HuH-7 (cell line): ENCODE measurements around the gene KCND1.

Source experiments
- DNase-seq: peaks from one replicate; pipeline ENCODE4 v3.0.0; 2011; ENCODE audit warnings: low spot score

The KCND1 gene

DNA sequence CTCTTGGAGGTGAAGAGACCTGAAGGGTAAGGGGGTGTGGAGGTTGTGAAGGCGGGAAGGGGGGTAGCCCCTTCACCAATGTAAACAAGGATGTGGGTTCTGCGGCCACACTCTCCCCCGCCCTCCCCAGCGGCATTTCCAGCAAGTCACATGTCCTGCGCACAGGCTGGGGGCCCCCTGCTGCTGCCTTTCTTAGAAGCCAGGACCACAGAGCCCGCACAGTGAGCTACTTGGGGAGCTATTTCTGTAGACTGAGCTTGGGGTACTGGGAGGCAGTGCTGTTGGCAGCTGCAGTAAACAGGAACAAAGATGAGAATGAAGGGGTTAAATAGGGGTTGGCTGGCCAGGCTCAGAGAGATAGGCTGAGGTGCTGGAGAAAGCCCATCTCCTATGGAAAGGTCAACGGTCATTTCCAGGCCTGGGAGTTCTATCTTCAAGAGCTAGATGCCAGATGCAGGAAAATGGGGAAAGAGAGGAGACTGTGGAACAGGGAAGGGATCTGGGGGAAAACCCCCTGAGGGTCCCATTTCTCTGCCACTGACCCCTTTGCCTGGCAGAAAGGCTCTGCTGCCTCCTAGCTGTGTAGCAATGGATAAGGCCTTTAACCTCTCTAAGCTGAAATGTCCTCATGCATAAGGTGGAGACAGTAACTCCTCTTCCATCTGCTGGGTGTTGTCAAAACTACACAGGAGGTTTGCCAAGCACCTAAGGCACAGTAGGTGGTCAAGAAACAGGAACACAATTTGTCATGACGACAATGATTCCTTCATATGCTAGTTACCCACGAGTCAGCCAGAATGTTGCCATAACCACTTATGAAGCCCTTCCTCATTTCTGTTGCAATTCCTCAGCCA is 34.4 kb downstream of the KCND1 start:
- DNase-seq: no peak

DNA sequence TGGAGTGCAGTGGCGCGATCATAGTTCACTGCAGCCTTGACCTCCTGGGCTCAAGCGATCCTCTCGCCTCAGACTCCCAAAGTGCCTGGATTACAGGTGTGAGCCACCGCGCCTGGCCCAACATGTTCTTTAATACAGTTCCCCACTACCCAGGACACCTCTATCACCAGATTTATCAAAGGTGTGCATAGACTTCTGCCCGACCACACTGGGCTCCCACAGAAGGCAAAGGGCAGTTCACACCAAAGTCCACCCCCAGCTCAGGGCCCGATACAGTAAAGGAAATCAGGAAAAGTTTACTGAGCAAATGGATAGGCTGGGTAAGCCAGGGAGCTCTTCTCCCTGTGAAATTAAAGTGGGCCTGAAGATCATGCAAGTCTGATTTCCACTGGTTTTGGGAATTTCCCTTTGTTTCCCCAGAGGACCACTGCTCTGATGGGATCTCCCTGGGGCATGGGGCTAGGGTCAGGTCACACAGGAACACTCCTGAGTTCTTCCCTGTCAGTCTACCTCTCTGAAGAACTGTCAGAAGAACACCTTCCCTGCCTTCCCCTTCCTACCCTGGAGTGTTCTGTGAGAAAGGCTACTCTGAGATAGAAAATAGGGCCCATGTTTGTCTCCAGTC is 35.1 kb downstream of the KCND1 start:
- DNase-seq: no peak

DNA sequence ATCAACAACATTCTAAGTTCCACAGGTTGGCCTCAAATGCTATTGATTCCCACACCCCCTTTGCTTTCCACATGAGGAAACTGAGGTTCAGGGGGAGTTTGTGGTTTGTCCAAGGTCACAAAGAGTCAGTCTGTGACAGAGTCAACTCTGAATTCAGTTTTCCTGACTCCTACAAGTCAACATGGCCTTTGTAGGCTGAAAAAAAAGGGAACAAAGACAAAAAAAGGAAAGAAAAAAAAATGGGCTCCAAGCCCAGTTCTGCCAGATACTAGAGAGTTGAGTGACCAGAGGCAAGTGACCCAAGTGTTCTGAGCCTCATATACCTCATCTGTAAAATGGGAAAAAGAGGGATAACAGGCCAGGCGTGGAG is 36.4 kb downstream of the KCND1 start:
- no peak for DNase-seq

DNA sequence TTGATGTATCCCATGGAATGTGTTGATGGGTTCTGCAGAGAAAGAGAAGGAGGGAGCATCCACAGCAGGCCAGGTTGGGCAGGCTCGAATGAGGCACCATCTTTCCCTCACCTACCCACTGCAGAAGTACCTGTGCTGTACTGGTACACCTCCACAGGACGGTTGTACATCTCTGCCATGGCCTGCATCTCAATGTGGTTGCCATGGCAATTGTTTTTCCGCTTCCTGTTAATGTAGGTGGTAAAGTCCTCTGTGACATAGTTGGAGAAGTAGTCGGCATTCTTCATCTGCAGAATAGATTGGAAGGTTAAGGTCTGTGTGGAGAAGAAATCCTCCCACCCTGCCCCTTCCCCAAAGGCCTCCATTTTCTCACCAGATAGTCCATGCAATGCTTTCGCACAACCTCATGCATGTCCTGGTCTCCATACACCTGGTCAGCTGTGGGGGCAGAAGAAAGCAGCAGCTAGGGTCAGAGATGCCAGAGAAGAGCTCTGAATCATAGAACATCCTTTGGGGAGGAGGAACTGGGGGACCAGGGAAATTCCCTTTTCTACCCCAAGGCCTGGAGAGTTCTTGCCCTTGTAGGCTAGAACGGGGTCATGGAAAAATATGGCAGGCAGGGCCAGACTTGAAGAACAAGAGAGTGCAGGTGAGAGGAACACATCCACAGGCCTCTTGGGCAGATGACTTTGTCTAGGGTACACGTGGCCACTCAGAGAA is 36.9 kb downstream of the KCND1 start:
- no peak for DNase-seq

DNA sequence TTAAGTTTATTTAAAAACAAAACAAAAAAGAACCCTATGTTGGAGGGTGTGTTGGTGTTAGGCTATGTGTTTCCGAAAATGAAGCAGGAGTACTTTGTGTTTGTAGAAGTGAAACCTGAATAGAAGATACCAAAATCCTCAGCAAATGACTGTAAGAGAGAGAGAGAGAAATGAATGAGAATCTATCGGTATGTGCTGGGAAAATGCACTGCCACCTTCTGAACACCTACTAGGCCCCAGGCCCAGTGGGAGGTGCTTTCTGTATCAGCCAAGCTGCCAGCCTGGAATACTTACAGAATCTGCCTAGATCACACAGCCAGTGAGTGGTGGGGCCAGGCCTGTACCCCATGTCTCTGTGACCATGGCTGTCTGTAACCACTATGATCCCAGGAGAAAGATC is 37.9 kb downstream of the KCND1 start:
- DNase-seq: no peak

DNA sequence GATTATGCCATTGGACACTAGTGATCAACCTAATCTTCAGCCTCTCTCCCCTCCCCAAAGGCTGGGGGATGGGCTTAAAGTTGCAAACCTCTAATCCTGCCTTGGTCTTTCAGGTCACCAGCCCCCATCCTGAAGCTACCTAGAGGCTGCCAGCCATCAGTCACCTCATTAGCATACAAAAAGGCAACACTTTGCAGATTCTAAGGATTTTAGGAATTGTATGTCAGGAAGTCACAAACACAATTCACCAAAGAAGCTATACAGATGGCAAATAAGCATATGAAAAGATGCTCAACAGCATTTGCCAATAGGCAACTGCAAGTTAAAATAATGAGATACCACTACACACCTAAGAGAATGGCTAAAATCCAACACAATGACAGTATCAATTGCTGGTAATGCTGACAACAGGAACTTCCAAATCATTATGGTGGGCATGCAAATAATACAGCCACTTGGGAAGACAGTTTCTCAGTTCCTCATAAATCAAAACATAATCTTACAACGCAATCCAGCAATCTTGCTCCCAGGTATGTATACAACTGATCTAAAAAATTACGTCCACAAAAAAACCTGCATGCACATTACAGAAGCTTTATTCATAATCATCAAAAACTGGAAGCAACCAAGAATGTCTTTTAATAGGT is 43.8 kb downstream of the KCND1 start:
- DNase-seq: no peak

DNA sequence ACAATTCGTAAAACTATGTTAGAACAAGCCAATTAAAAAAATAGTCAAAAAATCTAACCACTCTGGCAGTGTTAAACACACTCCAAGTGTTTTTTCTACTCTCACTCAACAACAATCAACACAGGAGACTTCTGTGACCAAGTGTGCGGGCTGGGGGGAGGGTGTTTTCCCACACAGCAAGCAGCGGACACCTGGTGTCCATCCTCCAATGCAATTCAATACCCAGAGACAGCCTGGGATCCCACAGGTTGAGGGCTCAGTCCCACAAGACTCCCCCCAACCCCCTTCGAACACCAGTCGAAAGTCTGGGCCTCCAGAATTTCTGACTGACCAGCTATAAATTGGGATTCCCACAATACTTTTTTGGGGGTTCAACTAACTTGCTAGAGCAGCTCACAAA is 44.5 kb downstream of the KCND1 start:
- no peak for DNase-seq

DNA sequence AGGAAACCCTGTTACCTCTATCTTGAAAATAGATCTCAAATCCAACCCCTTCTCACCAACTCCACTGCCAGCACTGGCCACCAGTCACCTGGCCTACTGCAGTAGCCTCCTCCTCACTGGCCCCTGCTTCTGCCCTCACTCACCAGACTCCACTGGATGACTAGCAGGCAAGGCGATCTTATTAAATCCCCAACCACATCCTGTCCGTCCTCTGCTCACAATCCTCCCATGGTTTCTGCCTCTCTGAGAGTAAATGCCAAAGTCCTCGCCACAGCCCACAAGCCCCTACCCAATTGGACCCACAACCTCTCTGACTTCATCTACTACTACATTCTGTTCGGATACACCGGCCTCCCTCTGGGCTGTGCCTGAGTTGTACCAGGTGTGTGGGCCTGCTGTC is 47.4 kb downstream of the KCND1 start:
- DNase-seq: no peak

DNA sequence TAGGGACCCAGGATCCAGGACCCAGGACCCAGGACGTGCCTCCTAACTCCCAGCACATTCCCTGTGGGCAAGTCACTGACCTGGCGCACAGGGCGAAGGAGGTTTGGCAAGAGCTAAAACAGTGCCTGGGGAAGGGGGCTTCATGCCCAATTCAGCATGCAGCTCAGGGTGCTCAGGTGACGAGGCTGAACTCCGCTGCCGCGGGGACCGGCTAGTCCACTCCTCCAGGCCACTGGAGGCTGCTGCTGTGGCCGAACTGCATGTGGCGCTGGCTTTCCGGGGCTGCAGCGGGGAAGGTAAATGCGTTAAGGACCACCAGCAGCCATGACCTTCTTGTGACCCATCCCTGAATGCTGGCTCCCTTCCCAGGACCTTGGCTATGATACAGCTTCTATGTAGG is 47.9 kb downstream of the KCND1 start:
- no peak for DNase-seq

DNA sequence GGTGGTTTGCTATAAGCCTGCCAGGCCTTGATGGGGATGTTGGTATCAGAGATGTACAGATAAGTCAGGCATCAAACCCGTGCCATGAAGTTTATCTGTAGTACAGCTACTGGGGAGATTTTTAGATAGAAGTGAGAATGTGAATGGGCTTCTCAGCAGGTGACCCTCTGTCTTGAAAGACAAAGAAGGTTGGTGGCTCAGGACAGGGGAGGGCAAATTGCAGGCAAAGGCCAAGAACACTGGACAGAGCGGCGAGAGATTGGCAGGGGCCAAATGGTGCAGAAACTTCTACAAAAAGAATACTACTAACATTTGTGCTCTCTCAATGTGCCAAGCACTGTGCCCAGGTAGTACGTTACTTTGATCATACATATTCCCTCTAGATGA is 50.9 kb downstream of the KCND1 start:
- DNase-seq: no peak

DNA sequence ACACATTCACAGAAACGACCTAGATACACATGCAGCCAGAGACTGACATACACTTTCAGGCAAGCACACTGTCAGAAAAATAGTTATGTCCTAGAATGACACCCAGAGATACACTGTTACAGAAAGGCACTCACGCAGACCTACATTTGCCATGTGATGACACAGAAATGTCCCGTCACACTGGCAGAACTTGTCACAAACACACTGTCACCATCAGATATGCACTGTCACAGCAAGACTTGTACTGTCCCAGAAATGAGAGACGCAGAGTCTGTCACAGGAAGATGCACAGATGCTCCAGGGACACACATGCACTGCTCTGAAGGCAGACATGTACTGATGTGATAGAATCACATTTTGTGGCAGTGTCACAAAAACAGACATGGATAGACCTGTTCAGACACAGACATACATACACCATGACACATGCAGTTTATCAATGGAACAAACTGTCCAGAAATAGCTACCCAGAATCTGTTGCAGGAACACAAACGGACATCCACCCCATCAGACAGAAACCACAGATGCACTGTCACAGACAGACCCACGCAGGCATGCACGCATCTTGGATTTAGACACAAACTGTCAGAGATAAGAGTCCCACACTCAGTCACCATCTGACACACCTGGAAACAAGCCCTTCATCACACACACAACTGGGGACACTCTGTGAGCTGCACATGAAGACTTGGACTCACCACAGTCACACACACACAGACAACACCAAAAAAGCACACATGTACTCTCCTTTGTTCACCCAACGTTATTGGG is 51.5 kb downstream of the KCND1 start:
- DNase-seq: no peak

DNA sequence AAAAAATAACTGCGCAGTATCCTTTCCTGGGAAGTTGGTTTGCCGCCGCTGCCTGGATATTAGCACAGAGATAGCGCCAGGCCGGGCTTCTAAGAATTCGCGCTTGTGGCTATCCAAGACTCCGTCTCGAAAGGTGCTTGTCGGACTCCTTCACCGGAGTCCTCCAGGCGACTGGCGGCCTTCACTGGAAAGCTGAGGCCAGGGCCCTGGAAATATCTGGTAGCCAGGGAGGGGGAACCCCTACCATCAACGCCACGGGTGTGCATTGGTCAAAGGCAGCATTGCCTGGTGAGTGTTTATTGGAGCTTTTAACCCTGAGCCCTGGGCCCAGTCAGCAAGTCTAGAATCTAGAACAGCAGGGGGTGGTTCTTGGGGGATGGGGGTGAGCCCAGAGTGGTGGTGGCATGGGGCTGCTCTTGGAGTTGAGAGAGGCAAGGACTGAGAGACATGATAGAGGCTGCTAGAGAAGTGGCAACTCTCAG is 52.2 kb downstream of the KCND1 start:
- no peak for DNase-seq

DNA sequence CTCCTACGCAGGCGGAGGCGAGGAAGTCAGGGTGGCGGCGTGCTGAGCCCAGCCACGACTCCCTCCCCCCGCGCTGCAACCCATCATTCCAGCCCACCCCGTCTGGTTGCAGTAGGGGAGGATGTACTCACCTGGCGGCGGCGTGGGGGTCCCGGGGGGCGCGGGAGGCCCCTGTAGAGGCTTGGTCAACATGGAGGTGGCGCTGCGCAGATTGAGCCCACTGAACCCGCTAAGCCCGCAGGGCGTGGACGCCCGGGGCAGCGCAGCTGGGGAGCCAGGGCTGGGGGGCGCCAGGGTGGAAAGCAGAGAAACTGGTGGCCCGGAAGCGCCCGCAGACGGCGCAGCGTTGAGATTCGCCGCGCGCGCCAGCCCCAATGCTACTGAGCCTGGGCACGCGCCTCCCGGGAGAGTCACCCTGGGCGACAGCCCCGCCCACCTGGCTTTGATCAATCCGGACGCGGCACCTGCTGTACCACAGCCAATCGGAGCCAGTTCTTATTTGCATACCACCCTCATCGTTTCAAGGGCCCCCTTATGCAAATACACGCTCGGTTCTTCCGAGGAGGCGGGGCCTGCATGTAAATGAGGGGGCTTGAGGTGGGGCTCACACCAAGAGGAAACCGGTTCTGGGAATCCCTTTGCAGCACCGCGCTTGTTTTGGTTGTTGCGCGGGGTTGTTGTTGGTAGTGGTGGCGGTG is 52.9 kb downstream of the KCND1 start, which contains the start of gene PIM2:
PIM2 (minus strand) TSS at position 382 of the 698 bp plus-strand sequence; CDS start at position 192, 190 bp downstream.
- peak; percentile 96 for DNase-seq

DNA sequence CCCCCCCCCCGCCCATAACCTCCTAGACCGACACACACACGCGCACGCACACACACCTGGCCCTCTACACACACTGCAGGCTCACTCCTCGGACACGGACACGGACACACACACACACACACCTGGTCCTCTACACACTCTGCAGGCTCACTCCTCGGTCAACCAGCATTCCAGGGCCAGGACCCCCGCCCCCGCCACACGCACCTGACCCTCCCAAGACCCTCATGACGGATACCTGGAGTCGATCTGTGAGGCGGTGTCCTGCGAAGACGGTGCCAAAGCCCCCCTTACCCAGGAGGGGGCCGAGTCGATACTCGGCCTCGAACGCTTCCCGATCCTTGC is 53.4 kb downstream of the KCND1 start:
- no peak for DNase-seq

DNA sequence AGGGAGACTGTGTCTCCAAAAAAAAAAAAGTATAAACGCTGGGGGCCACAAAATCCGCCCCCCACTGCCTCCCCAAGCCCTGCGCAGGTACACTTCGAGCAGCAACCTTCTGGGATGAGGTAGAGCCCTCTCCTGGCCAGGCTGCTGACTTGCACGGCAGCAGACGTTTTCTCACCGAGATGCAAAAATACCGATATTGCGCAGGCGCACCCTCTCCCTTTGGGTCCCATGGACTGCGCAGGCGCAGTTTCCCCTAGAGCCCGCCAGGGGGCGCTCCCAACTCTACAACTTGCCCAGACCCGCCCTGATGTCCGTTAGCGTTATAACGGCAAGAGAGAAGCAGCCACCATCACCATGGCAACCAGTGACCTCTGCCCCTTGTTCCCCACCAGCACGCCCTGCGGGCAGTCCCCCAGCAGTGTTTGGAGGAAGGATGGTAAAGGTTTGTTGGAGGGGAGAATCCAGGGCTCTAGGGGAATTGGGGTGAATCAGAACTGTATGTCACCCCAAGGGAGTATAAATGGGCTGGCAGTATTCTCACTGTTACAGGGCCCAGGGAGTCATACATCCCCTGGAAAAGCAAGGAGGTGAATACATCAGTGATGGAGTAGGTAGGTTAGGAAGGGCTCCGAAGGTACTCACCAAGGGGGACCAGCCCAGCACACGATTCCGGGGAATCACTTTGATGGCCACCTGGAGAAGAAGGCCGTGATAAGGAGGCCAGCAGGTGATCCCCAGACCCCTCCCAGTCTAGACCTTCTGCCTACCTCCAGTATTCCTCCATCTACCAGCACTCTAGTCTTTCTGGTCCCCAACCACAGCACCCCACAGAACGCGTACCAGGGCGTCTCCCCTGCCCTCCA is 54.3 kb downstream of the KCND1 start:
- DNase-seq: peak; percentile 92

DNA sequence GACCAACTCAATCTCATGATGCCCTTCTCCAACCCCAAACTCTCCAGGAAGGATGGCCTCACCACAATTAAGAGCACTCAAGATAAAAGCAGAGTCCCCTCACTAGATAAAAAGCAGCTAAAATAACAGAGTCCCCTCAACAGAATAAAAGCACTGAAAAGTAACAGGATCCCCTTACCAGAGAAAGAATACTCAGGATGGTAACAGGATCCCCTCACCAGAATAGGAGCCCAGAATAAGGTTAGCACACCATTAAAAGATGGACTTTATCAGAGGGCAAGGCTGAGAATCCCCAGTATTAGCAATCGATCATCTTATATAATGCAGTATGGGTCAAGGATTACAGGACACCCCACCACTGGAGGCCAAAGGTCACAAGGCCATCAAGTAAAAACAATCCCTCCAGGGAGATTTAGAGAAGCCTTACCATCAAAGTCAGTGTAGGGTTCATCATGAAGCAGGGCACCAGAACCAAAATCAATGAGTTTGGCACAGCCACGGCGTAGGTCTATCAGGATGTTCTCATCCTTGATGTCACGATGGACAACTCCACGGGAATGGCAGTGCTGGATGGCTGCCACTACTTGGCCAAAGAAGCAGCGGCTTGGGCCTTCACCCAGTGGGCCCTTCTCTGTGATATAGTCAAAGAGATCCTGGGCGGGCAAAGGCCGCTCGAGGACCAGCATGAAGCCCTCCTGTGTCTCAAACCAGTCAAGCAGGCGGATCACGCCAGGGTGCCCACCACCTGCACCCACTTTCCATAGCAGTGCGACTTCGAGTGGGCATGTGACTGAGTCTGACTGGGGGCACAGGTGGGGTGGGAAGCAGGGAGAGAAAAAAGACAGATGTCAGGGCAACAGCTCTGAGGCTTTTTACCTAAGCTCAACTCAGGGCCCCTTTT is 56.8 kb downstream of the KCND1 start:
- DNase-seq: no peak

DNA sequence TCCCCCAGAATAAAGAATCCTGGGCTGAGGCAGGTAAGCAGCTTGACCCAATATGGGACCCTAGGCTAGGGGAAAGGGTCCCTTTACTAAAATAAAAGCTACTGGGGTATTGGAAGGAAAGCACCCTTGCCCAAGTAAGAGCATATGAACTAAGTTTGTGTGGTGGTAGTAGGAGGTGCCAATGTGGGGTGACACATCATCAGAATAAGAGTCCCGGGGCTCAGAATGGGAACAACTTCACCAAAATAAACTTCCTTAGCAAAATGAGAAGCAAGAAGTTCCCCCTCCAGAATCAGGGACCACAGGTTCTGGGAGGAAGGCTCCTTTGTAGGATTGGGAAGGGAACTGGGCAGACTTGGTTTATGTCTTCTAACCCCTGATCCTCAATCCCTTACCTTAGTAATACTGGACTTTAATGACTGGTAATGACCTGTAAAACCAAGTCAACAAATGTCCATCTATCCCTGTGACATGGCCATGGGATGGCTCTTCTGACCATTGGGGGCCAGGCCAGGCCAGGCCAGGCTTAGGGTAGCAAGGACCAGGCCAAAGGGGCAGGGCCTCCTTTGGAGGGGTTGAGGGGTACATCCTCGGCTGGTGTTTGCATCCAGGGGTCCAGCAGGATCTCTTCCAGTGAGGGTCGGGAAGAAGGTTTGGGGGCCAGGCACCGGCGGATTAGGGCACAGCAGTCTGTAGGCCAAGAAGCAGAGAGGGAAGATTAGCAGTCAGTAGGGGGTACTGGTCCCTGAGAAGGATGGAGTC is 57.9 kb downstream of the KCND1 start:
- DNase-seq: no peak
